ENCODE results near the gene RTL5.
"Not testable (repeated sequence)": the region's sequence is repeated elsewhere in the genome, so short reads cannot be mapped to it uniquely, and the experiment has no call there.

Gene RTL5

GRCh38 chrX:72131317-72132294 is at the start of gene RTL5:
Gene RTL5, minus strand, starts transcription at chrX:72131915.
- DNase-seq (ENCODE audit: low read depth), result peak; percentile 42

GRCh38 chrX:72180539-72180938 is 48.8 kb upstream of the RTL5 start:
- no peak for DNase-seq (ENCODE audit: low read depth)

- no peak for DNase-seq (ENCODE audit: low read depth)
Observed at GRCh38 chrX:72176981-72177380, 45.3 kb upstream of the RTL5 start.

GRCh38 chrX:72176289-72176688 is 44.6 kb upstream of the RTL5 start:
- not testable (repeated sequence) for DNase-seq (ENCODE audit: low read depth)

GRCh38 chrX:72169008-72169728 is 37.5 kb upstream of the RTL5 start:
- DNase-seq (ENCODE audit: low read depth), result peak; percentile 4

GRCh38 chrX:72165551-72165950 is 33.8 kb upstream of the RTL5 start:
- DNase-seq (ENCODE audit: low read depth), result no peak

- no peak for DNase-seq (ENCODE audit: low read depth)
Observed at GRCh38 chrX:72159769-72160168, 28.1 kb upstream of the RTL5 start.

- no peak for DNase-seq (ENCODE audit: low read depth)
Observed at GRCh38 chrX:72158773-72159172, 27.1 kb upstream of the RTL5 start.

- DNase-seq (ENCODE audit: low read depth), result no peak
Observed at GRCh38 chrX:72146527-72146926, 14.8 kb upstream of the RTL5 start.

- DNase-seq (ENCODE audit: low read depth), result no peak
Observed at GRCh38 chrX:72145181-72145580, 13.5 kb upstream of the RTL5 start.

- DNase-seq (ENCODE audit: low read depth), result no peak
Observed at GRCh38 chrX:72143609-72143907, 11.8 kb upstream of the RTL5 start.

- no peak for DNase-seq (ENCODE audit: low read depth)
Observed at GRCh38 chrX:72142794-72143608, 11.3 kb upstream of the RTL5 start.

- no peak for DNase-seq (ENCODE audit: low read depth)
Observed at GRCh38 chrX:72142094-72142793, 10.5 kb upstream of the RTL5 start.

- DNase-seq (ENCODE audit: low read depth), result no peak
Observed at GRCh38 chrX:72141372-72142004, 9.8 kb upstream of the RTL5 start.

GRCh38 chrX:72139538-72139937 is 7.8 kb upstream of the RTL5 start:
- no peak for DNase-seq (ENCODE audit: low read depth)

GRCh38 chrX:72137846-72138495 is 6.3 kb upstream of the RTL5 start:
- no peak for DNase-seq (ENCODE audit: low read depth)

GRCh38 chrX:72133851-72134546 is 2.3 kb upstream of the RTL5 start:
- no peak for DNase-seq (ENCODE audit: low read depth)

GRCh38 chrX:72132456-72132855 is 741 bp upstream of the RTL5 start:
- DNase-seq (ENCODE audit: low read depth), result no peak

- no peak for DNase-seq (ENCODE audit: low read depth)
Observed at GRCh38 chrX:72130762-72131250, 909 bp downstream of the RTL5 start.

GRCh38 chrX:72130156-72130761 is 1.5 kb downstream of the RTL5 start:
- DNase-seq (ENCODE audit: low read depth), result no peak

Measured in stimulated activated CD4-positive, alpha-beta T cell treated with anti-CD3 and anti-CD28 coated beads, Interleukin-2, amount 100 ng/mL, for 4 hours (primary cell).